ENCODE results near the gene NUB1.

The NUB1 gene

GRCh38 chr7:151330181-151330580, 11.4 kb upstream of the NUB1 start:
- Histone ChIP-seq H3K9me2 (ENCODE audit: low read depth, low read length) (0 out of 2 replicates have a peak, but pooled peaks cover under 1% of the 10 kb centered on the region), H3K4me1 (ENCODE audit: insufficient read depth, low read length, severe bottlenecking) (no peaks in the 10 kb centered on the region), H3F3A (ENCODE audit: insufficient read depth, low read length) (no peaks in the 10 kb centered on the region), H3K9ac (ENCODE audit: low read length) (no peak overlapping the region), H3K9me3 (ENCODE audit: low read length) (peaks cover under 1% of the 10 kb centered on the region; the same call in 1 of the 2 replicates), H3K4me2 (ENCODE audit: low read length) (no peak overlapping the region), H3K27ac (ENCODE audit: low read depth, low read length, poor library complexity, severe bottlenecking) (no peak overlapping the region), H3K79me2 (ENCODE audit: insufficient read depth, low read length) (no peaks in the 10 kb centered on the region), H3K4me3 (ENCODE audit: low read depth, low read length, poor library complexity, severe bottlenecking) (no peak overlapping the region), H4K20me1 (ENCODE audit: insufficient read depth, low read length) (no peaks in the 10 kb centered on the region), H3K27me3 (ENCODE audit: insufficient read depth, low read length) (peaks cover 7% of the 10 kb centered on the region; the same call in 1 of the 2 replicates), H2AFZ (ENCODE audit: low read length) (no peak overlapping the region), H3K36me3 (ENCODE audit: insufficient read depth, low read length) (no peaks in the 10 kb centered on the region)
- no peak for TF ChIP-seq EZH2 (IDR thresholded peaks at IDR 0.05; ENCODE audit: borderline replicate concordance, low read length)

DNA sequence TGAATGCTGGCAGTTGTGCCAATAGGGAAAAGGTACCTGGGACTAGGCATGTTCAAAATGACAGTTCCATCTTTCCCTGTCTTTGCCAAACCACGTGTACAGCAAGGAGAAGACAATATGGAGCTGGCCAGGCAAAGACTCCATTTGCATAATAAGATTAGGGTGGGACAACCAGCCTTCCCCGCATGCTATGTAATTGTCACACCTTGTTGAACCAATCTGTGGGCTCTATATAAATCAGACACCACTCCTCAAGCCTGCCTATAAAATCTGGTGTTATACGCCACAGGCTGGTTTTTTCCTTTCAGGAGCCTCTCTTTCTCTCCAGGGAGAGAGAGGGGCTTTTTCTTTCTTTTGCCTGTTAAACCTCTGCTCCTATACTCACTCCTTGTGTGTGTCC, 11.0 kb upstream of the NUB1 start:
- no peak overlapping the region for H2AFZ ChIP-seq (ENCODE audit: low read length)
- no peak overlapping the region for H3K4me2 ChIP-seq (ENCODE audit: low read length)
- H3K4me1 ChIP-seq (ENCODE audit: insufficient read depth, low read length, severe bottlenecking): no peaks in the 10 kb centered on the region
- no peaks in the 10 kb centered on the region for H3F3A ChIP-seq (ENCODE audit: insufficient read depth, low read length)
- H3K36me3 ChIP-seq (ENCODE audit: insufficient read depth, low read length): no peaks in the 10 kb centered on the region
- no peak overlapping the region for H3K27ac ChIP-seq (ENCODE audit: low read depth, low read length, poor library complexity, severe bottlenecking)
- no peaks in the 10 kb centered on the region for H3K79me2 ChIP-seq (ENCODE audit: insufficient read depth, low read length)
- H3K9me2 ChIP-seq (ENCODE audit: low read depth, low read length): no peaks in the 10 kb centered on the region
- no peaks in the 10 kb centered on the region for H3K9me3 ChIP-seq (ENCODE audit: low read length)
- no peak overlapping the region for H3K4me3 ChIP-seq (ENCODE audit: low read depth, low read length, poor library complexity, severe bottlenecking)
- H3K27me3 ChIP-seq (ENCODE audit: insufficient read depth, low read length): peaks cover 7% of the 10 kb centered on the region; the same call in 1 of the 2 replicates
- no peaks in the 10 kb centered on the region for H4K20me1 ChIP-seq (ENCODE audit: insufficient read depth, low read length)
- TF ChIP-seq EZH2 (IDR thresholded peaks at IDR 0.05; ENCODE audit: borderline replicate concordance, low read length): no peak
- TF ChIP-seq, protein P1, sequence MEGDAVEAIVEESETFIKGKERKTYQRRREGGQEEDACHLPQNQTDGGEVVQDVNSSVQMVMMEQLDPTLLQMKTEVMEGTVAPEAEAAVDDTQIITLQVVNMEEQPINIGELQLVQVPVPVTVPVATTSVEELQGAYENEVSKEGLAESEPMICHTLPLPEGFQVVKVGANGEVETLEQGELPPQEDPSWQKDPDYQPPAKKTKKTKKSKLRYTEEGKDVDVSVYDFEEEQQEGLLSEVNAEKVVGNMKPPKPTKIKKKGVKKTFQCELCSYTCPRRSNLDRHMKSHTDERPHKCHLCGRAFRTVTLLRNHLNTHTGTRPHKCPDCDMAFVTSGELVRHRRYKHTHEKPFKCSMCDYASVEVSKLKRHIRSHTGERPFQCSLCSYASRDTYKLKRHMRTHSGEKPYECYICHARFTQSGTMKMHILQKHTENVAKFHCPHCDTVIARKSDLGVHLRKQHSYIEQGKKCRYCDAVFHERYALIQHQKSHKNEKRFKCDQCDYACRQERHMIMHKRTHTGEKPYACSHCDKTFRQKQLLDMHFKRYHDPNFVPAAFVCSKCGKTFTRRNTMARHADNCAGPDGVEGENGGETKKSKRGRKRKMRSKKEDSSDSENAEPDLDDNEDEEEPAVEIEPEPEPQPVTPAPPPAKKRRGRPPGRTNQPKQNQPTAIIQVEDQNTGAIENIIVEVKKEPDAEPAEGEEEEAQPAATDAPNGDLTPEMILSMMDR (IDR thresholded peaks at IDR 0.05; ENCODE audit: low read length): no peak
- H3K9ac ChIP-seq (ENCODE audit: low read length): no peak overlapping the region

DNA sequence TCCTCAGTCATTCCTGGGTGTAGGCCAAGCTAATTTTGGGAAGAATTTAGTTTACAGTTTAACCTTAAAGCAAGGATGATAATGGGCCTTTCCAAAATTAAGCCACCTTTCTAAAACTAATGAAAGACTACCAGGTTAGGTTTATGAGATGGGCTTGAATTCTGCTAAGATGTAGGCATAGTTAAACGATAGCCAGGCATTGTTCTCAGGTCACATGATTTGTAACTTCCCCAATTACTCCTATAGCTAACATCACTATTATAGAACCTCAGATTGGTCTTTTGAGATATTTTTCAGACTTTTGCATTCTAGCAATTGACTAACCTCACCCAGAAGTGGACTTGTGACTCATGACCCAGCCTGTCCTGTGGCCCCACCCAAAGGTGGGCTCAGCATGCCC, 7.0 kb upstream of the NUB1 start:
- Histone ChIP-seq H3K9ac (ENCODE audit: low read length) (no peak overlapping the region), H3K9me2 (ENCODE audit: low read depth, low read length) (no peaks in the 10 kb centered on the region), H3F3A (ENCODE audit: insufficient read depth, low read length) (no peaks in the 10 kb centered on the region), H3K36me3 (ENCODE audit: insufficient read depth, low read length) (no peaks in the 10 kb centered on the region), H4K20me1 (ENCODE audit: insufficient read depth, low read length) (no peaks in the 10 kb centered on the region), H3K9me3 (ENCODE audit: low read length) (peaks cover 11% of the 10 kb centered on the region), H2AFZ (ENCODE audit: low read length) (no peak overlapping the region), H3K27ac (ENCODE audit: low read depth, low read length, poor library complexity, severe bottlenecking) (no peak overlapping the region), H3K4me1 (ENCODE audit: insufficient read depth, low read length, severe bottlenecking) (no peaks in the 10 kb centered on the region), H3K79me2 (ENCODE audit: insufficient read depth, low read length) (no peaks in the 10 kb centered on the region), H3K4me2 (ENCODE audit: low read length) (no peak overlapping the region), H3K4me3 (ENCODE audit: low read depth, low read length, poor library complexity, severe bottlenecking) (no peak overlapping the region), H3K27me3 (ENCODE audit: insufficient read depth, low read length) (peaks cover 7% of the 10 kb centered on the region; the same call in 1 of the 2 replicates)
- no peak for TF ChIP-seq EZH2 (IDR thresholded peaks at IDR 0.05; ENCODE audit: borderline replicate concordance, low read length)
- TF ChIP-seq, protein P1 (IDR thresholded peaks at IDR 0.05; ENCODE audit: low read length): no peak
